T47D (cell line): ENCODE results near the gene PDSS2.
"Not testable (repeated sequence)": the region's sequence is repeated elsewhere in the genome, so short reads cannot be mapped to it uniquely, and the experiment has no call there.

Experiments
- DNase-seq, 2 experiments: peaks; one replicate each; pipeline versions ENCODE4 v3.0.0 to v3.0.0-alpha.2; 2011 to 2012; ENCODE audit warnings: low read depth in 1 of 2, low spot score in 1 of 2
- JUND ChIP-seq: IDR thresholded peaks from 2 replicates; pipeline ENCODE4 v1.6.1; 2012; ENCODE audit warnings: low read depth
- in situ Hi-C: cut with HindIII; loops from 2 replicates; pipeline ENCODE4 v1.10.0; 2016; ENCODE audit warnings: low sequenced_read_pairs, low pct_unique_long_range_greater_than_20kb

The PDSS2 gene

GRCh38 chr6:107489636-107490565 lies 30.5 kb upstream of the PDSS2 start, which contains the start of gene SOBP:
SOBP (plus strand) TSS chr6:107490117; CDS start chr6:107490617, 500 bp downstream.
- peak in 1 of 2 experiments; percentile 42 for DNase-seq
- TF ChIP-seq JUND = no peak
- in situ Hi-C loops = no loop called here

GRCh38 chr6:107488875-107489635 lies 29.7 kb upstream of the PDSS2 start:
- no peak for DNase-seq
- in situ Hi-C loops = no loop called here
- TF ChIP-seq JUND = no peak

GRCh38 chr6:107488174-107488874 lies 29.0 kb upstream of the PDSS2 start:
- no peak for TF ChIP-seq JUND
- DNase-seq = no peak

GRCh38 chr6:107485157-107485556 lies 25.8 kb upstream of the PDSS2 start:
- in situ Hi-C loops = no loop called here
- no peak for TF ChIP-seq JUND
- DNase-seq = no peak

More at GRCh38 chr6:107488174-107488874, 29.0 kb upstream of the PDSS2 start:
- in situ Hi-C loops = no loop called here

- no peak for DNase-seq
- no peak for TF ChIP-seq JUND
- in situ Hi-C loops = no loop called here
Measured at GRCh38 chr6:107479089-107479690, 19.8 kb upstream of the PDSS2 start.

GRCh38 chr6:107475826-107476225 lies 16.5 kb upstream of the PDSS2 start:
- DNase-seq, in situ Hi-C loops: not testable (repeated sequence)

GRCh38 chr6:107475360-107475759 lies 16.0 kb upstream of the PDSS2 start:
- DNase-seq, in situ Hi-C loops: not testable (repeated sequence)

GRCh38 chr6:107473660-107474059 lies 14.3 kb upstream of the PDSS2 start:
- DNase-seq = no peak
- TF ChIP-seq JUND = no peak
- in situ Hi-C loops = no loop called here

GRCh38 chr6:107470364-107470763 lies 11.0 kb upstream of the PDSS2 start:
- in situ Hi-C loops = no loop called here
- no peak for TF ChIP-seq JUND
- DNase-seq = no peak

- DNase-seq = no peak
- TF ChIP-seq JUND = no peak
- in situ Hi-C loops = no loop called here
Measured at GRCh38 chr6:107466062-107466461, 6.7 kb upstream of the PDSS2 start.

- in situ Hi-C loops = no loop called here
- no peak for TF ChIP-seq JUND
- DNase-seq = no peak
Measured at GRCh38 chr6:107460083-107460631, 793 bp upstream of the PDSS2 start.

- TF ChIP-seq JUND = no peak
- DNase-seq = peak; percentile 12
- in situ Hi-C loops = no loop called here
Measured at GRCh38 chr6:107458672-107459282, 587 bp downstream of the PDSS2 start.
